DND-41 (cell line): ENCODE measurements around the gene KRTAP10-7.

Experiments used
- ATAC-seq: fragments of 200-7000 bp; cut with Tn5 transposase; 3 replicates; pipeline ENCODE4 v1.9.1; 2021; ENCODE audit warnings: low read depth; ENCODE audit not compliant: insufficient read depth
- DNase-seq: peaks from one replicate; pipeline ENCODE4 v3.0.0-alpha.2; 2020
- H2AFZ ChIP-seq: 2 replicates; pipeline ENCODE4 v1.6.0; 2012; ENCODE audit warnings: low read depth, low read length
- H3K27ac ChIP-seq: 2 replicates; pipeline ENCODE4 v1.5.1; 2012; ENCODE audit warnings: low read length, inconsistent platforms
- H3K27me3 ChIP-seq: fragments of 200-600 bp; sonication (generic); 2 replicates; pipeline ENCODE4 v1.6.0; 2012; ENCODE audit warnings: low read length, mild to moderate bottlenecking, inconsistent platforms; ENCODE audit not compliant: insufficient read depth, poor library complexity
- H3K36me3 ChIP-seq: 2 replicates; pipeline ENCODE4 v1.5.1; 2012; ENCODE audit warnings: low read length, inconsistent platforms; ENCODE audit not compliant: insufficient read depth
- H3K4me1 ChIP-seq: 2 replicates; pipeline ENCODE4 v1.5.1; 2012; ENCODE audit warnings: mild to moderate bottlenecking, low read length; ENCODE audit not compliant: insufficient read depth
- H3K4me2 ChIP-seq: 2 replicates; pipeline ENCODE4 v1.6.0; 2012; ENCODE audit warnings: mild to moderate bottlenecking, moderate library complexity, low read length, inconsistent platforms; ENCODE audit not compliant: insufficient read depth
- H3K4me3 ChIP-seq, 2 experiments: fragments of 200-600 bp in 1 of 2; shearing (Covaris generic) in 1 of 2; 2 replicates each; pipeline ENCODE4 v1.5.1; 2012 to 2016; ENCODE audit warnings: inconsistent platforms in 2 of 2, low read length in 2 of 2, mild to moderate bottlenecking in 2 of 2, low read depth in 1 of 2, moderate library complexity in 1 of 2
- H3K79me2 ChIP-seq: 2 replicates; pipeline ENCODE4 v1.6.0; 2012; ENCODE audit warnings: low read length, inconsistent platforms; ENCODE audit not compliant: insufficient read depth
- H3K9ac ChIP-seq: 2 replicates; pipeline ENCODE4 v1.6.0; 2012; ENCODE audit warnings: low read depth, mild to moderate bottlenecking, inconsistent platforms, low read length, moderate library complexity
- H3K9me3 ChIP-seq: 2 replicates; pipeline ENCODE4 v1.5.1; 2012; ENCODE audit warnings: low read length, moderate library complexity, mild to moderate bottlenecking, inconsistent platforms; ENCODE audit not compliant: insufficient read depth, severe bottlenecking
- H4K20me1 ChIP-seq: 2 replicates; pipeline ENCODE4 v1.6.0; 2012; ENCODE audit warnings: low read length; ENCODE audit not compliant: insufficient read depth
- CTCF ChIP-seq: IDR thresholded peaks from 2 replicates; pipeline ENCODE4 v1.5.1; 2012; ENCODE audit warnings: borderline replicate concordance, low read length, moderate library complexity, mild to moderate bottlenecking; ENCODE audit not compliant: poor library complexity, severe bottlenecking; ENCODE audit errors: extremely low read depth
- EZH2 ChIP-seq: IDR thresholded peaks from 3 replicates; pipeline ENCODE4 v1.6.1; 2012; ENCODE audit warnings: borderline replicate concordance, low read depth, mild to moderate bottlenecking, moderate library complexity, low read length, inconsistent platforms; ENCODE audit not compliant: severe bottlenecking

KRTAP10-7 gene

GRCh38 chr21:44619886-44620285, 19.5 kb downstream of the KRTAP10-7 start:
- Histone ChIP-seq H3K27me3 (no peaks in the 10 kb centered on the region), H3K36me3 (no peaks in the 10 kb centered on the region)
- TF ChIP-seq EZH2: no peak
- TF ChIP-seq CTCF: no peak

GRCh38 chr21:44623575-44623974, 23.2 kb downstream of the KRTAP10-7 start:
- no peak for DNase-seq
- Histone ChIP-seq H3K4me3 (no peak overlapping the region), H3K9ac (no peak overlapping the region), H3K79me2 (no peaks in the 10 kb centered on the region), H3K4me2 (no peak overlapping the region), H2AFZ (no peak overlapping the region), H3K36me3 (no peaks in the 10 kb centered on the region), H3K27me3 (no peaks in the 10 kb centered on the region), H3K4me1 (no peaks in the 10 kb centered on the region), H3K9me3 (peaks cover 14% of the 10 kb centered on the region), H4K20me1 (no peaks in the 10 kb centered on the region), H3K27ac (no peak overlapping the region)
- no peak for ATAC-seq
- TF ChIP-seq EZH2 (no peak), CTCF (no peak)

More at GRCh38 chr21:44619886-44620285, 19.5 kb downstream of the KRTAP10-7 start:
- no peak overlapping the region for H2AFZ ChIP-seq
- no peak for ATAC-seq
- H3K4me3 ChIP-seq: no peak overlapping the region
- H3K79me2 ChIP-seq: no peaks in the 10 kb centered on the region
- no peak overlapping the region for H3K27ac ChIP-seq
- no peak overlapping the region for H3K9ac ChIP-seq
- DNase-seq: no peak
- H3K4me2 ChIP-seq: no peak overlapping the region
- no peaks in the 10 kb centered on the region for H3K4me1 ChIP-seq
- peaks cover 16% of the 10 kb centered on the region for H3K9me3 ChIP-seq
- H4K20me1 ChIP-seq: no peaks in the 10 kb centered on the region

- no peak for DNase-seq
These were observed 25.4 kb downstream of the KRTAP10-7 start for GRCh38 chr21:44625756-44626155.

More at GRCh38 chr21:44625756-44626155, 25.4 kb downstream of the KRTAP10-7 start:
- H3K4me2 ChIP-seq: no peak overlapping the region
- H3K36me3 ChIP-seq: no peaks in the 10 kb centered on the region
- no peak overlapping the region for H2AFZ ChIP-seq
- no peaks in the 10 kb centered on the region for H3K27me3 ChIP-seq
- H4K20me1 ChIP-seq: no peaks in the 10 kb centered on the region
- no peak overlapping the region for H3K4me3 ChIP-seq
- no peaks in the 10 kb centered on the region for H3K4me1 ChIP-seq
- peaks cover 10% of the 10 kb centered on the region for H3K9me3 ChIP-seq
- no peak overlapping the region for H3K9ac ChIP-seq
- TF ChIP-seq EZH2 (no peak), CTCF (no peak)
- ATAC-seq: no peak
- H3K79me2 ChIP-seq: no peaks in the 10 kb centered on the region
- H3K27ac ChIP-seq: no peak overlapping the region
